Measurements from ENCODE around the gene SLC50A1. TPM values are rescaled to one million over a fixed set of nuclear protein-coding genes. Genes with fewer than 3 reads are reported as not detected.
"Not testable (repeated sequence)": the region's sequence is repeated elsewhere in the genome, so short reads cannot be mapped to it uniquely, and the experiment has no call there.

Gene SLC50A1
- total RNA-seq, 1 experiment from 2014 or later = 38.4 TPM

DNA sequence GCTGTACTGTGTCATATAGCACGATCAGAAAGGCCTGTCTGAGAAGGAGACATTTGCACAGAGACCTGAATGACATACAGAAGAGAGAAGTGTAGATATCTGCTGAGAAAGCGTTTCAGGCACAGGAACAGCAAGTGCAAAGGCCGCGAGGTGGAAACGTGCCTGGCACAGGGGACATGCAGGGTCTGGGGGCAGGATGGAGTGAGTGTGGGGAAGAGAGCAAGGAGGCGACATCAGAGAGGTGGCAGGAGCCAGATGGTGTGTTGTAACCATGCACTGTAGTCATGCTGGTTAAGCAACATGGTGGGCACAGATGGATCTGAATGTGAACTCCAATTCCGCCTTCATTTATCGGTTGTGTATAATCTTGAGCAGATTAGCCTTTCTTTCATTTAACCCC, 24.5 kb downstream of the SLC50A1 start:
- no peak overlapping the region for H3K4me3 Mint-ChIP-seq (ENCODE audit: unreplicated experiment)
- no peaks in the 10 kb centered on the region for H3K27me3 Mint-ChIP-seq (ENCODE audit: insufficient read depth, unreplicated experiment)
- H3K27me3 ChIP-seq (replicated peaks; ENCODE audit: control insufficient read depth, insufficient read depth, low read length) = no peaks in the 10 kb centered on the region
- H3K27ac Mint-ChIP-seq (ENCODE audit: unreplicated experiment) = no peak overlapping the region
- DNase-seq = no peak
- H3K36me3 ChIP-seq (ENCODE audit: control insufficient read depth, insufficient read depth, low read length) = no peaks in the 10 kb centered on the region
- no peaks in the 10 kb centered on the region for H3K4me1 ChIP-seq
- no peaks in the 10 kb centered on the region for H3K36me3 Mint-ChIP-seq (ENCODE audit: insufficient read depth, unreplicated experiment)
- H3K4me3 ChIP-seq (ENCODE audit: low read depth, low read length) = no peak overlapping the region
- no peaks in the 10 kb centered on the region for H3K9me3 Mint-ChIP-seq (ENCODE audit: unreplicated experiment)
- POLR2A ChIA-PET = no interaction called here
- BruUV-seq (replicated peaks) = no TSS peak
- CTCF ChIA-PET = no interaction called here
- no peaks in the 10 kb centered on the region for H3K4me1 Mint-ChIP-seq (ENCODE audit: low read depth, unreplicated experiment)
- no peaks in the 10 kb centered on the region for H3K9me3 ChIP-seq
- TF ChIP-seq, protein P1, sequence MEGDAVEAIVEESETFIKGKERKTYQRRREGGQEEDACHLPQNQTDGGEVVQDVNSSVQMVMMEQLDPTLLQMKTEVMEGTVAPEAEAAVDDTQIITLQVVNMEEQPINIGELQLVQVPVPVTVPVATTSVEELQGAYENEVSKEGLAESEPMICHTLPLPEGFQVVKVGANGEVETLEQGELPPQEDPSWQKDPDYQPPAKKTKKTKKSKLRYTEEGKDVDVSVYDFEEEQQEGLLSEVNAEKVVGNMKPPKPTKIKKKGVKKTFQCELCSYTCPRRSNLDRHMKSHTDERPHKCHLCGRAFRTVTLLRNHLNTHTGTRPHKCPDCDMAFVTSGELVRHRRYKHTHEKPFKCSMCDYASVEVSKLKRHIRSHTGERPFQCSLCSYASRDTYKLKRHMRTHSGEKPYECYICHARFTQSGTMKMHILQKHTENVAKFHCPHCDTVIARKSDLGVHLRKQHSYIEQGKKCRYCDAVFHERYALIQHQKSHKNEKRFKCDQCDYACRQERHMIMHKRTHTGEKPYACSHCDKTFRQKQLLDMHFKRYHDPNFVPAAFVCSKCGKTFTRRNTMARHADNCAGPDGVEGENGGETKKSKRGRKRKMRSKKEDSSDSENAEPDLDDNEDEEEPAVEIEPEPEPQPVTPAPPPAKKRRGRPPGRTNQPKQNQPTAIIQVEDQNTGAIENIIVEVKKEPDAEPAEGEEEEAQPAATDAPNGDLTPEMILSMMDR (IDR thresholded peaks at IDR 0.05; ENCODE audit: insufficient read depth in 1 of 2, low read depth in 1 of 2, low read length in 1 of 2, severe bottlenecking in 1 of 2, unreplicated experiment in 1 of 2) = no peak
- intact Hi-C loops (cut with micrococcal nuclease; ENCODE audit: unreplicated experiment) = no loop called here

DNA sequence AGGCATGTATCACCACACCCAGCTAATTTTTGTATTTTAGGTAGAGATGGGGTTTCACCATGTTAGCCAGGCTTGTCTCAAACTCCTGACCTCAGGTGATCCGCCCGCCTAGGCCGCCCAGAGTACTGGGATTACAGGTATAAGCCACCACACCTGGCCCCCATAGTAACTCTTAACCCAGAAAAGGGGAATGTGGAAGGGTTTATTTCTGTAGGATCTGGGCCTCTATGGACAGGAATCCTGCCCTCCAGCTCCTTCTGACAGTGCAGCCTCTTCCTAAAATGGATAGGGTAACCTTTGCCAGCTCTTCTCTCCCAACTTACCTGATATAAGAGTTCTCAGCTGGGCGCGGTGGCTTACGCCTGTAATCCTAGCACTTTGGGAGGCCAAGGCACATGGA, 27.0 kb downstream of the SLC50A1 start:
- POLR2A ChIA-PET; H3K27me3 Mint-ChIP-seq (ENCODE audit: insufficient read depth, unreplicated experiment); DNase-seq; H3K4me3 Mint-ChIP-seq (ENCODE audit: unreplicated experiment); H3K27me3 ChIP-seq (replicated peaks; ENCODE audit: control insufficient read depth, insufficient read depth, low read length); H3K27ac Mint-ChIP-seq (ENCODE audit: unreplicated experiment); H3K36me3 ChIP-seq (ENCODE audit: control insufficient read depth, insufficient read depth, low read length); H3K4me1 ChIP-seq; H3K36me3 Mint-ChIP-seq (ENCODE audit: insufficient read depth, unreplicated experiment); H3K4me3 ChIP-seq (ENCODE audit: low read depth, low read length); H3K9me3 ChIP-seq; CTCF ChIA-PET; intact Hi-C loops (cut with micrococcal nuclease; ENCODE audit: unreplicated experiment); H3K4me1 Mint-ChIP-seq (ENCODE audit: low read depth, unreplicated experiment); BruUV-seq (replicated peaks); H3K9me3 Mint-ChIP-seq (ENCODE audit: unreplicated experiment): not testable (repeated sequence)

DNA sequence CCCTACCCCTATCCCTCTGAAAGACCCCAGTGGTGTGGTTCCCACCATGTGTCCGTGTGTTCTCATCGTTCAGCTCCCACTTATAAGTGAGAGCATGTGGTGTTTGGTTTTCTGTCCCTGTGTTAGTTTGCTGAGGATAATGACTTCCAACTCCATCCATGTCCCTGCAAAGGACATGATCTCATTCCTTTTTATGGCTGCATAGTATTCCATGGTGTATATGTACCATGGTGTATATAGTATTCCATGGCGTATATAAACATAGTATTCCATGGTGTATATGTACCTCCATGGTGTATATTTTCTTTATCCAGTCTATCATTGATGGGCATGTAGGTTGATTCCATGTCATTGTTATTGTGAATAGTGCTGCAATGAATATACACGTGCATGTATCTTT, 28.1 kb downstream of the SLC50A1 start:
- H3K4me1 ChIP-seq; intact Hi-C loops (cut with micrococcal nuclease; ENCODE audit: unreplicated experiment); DNase-seq; POLR2A ChIA-PET; H3K27ac Mint-ChIP-seq (ENCODE audit: unreplicated experiment); H3K4me3 Mint-ChIP-seq (ENCODE audit: unreplicated experiment); BruUV-seq (replicated peaks); H3K27me3 ChIP-seq (replicated peaks; ENCODE audit: control insufficient read depth, insufficient read depth, low read length); H3K4me3 ChIP-seq (ENCODE audit: low read depth, low read length); H3K9me3 ChIP-seq; H3K36me3 Mint-ChIP-seq (ENCODE audit: insufficient read depth, unreplicated experiment); H3K36me3 ChIP-seq (ENCODE audit: control insufficient read depth, insufficient read depth, low read length); H3K9me3 Mint-ChIP-seq (ENCODE audit: unreplicated experiment); H3K4me1 Mint-ChIP-seq (ENCODE audit: low read depth, unreplicated experiment); H3K27me3 Mint-ChIP-seq (ENCODE audit: insufficient read depth, unreplicated experiment): not testable (repeated sequence)
- CTCF ChIA-PET = interaction anchor here (1.1 kb wide), 1 partner anchor 9 kb away, joined by 4 read pairs; the partner anchor contains the start of gene KRTCAP2

- H3K27me3 Mint-ChIP-seq (ENCODE audit: insufficient read depth, unreplicated experiment); H3K36me3 Mint-ChIP-seq (ENCODE audit: insufficient read depth, unreplicated experiment); H3K9me3 Mint-ChIP-seq (ENCODE audit: unreplicated experiment); H3K9me3 ChIP-seq; H3K27ac Mint-ChIP-seq (ENCODE audit: unreplicated experiment); intact Hi-C loops (cut with micrococcal nuclease; ENCODE audit: unreplicated experiment); H3K4me3 ChIP-seq (ENCODE audit: low read depth, low read length); H3K4me1 ChIP-seq; POLR2A ChIA-PET; H3K4me1 Mint-ChIP-seq (ENCODE audit: low read depth, unreplicated experiment); H3K27me3 ChIP-seq (replicated peaks; ENCODE audit: control insufficient read depth, insufficient read depth, low read length); BruUV-seq (replicated peaks); H3K4me3 Mint-ChIP-seq (ENCODE audit: unreplicated experiment); H3K36me3 ChIP-seq (ENCODE audit: control insufficient read depth, insufficient read depth, low read length); DNase-seq: not testable (repeated sequence)
- CTCF ChIA-PET = interaction anchor here (0.7 to 1.1 kb wide), 2 partner anchors 8 to 39 kb away, joined by 4 to 5 read pairs; partner anchors contain the start of gene KRTCAP2
Observed at GRCh38 chr1:155164625-155165024, 29.0 kb downstream of the SLC50A1 start.

All from Caco-2 (cell line).